Stimulated activated naive CD8-positive, alpha-beta T cell treated with anti-CD3 and anti-CD28 coated beads, Interleukin-15, Interleukin-2, amounts not matched to agents 100 ng/mL and 50 ng/mL, for 24 hours (primary cell): ENCODE measurements around the gene PDE4D.

Experiments
- H3K27ac Mint-ChIP-seq: one replicate; pipeline ENCODE4 v1.8.0; 2021; ENCODE audit warnings: mild to moderate bottlenecking, mixed read lengths
- H3K27me3 Mint-ChIP-seq: one replicate; pipeline ENCODE4 v1.8.0; 2021; ENCODE audit warnings: mixed read lengths
- H3K36me3 Mint-ChIP-seq: one replicate; pipeline ENCODE4 v1.8.0; 2021; ENCODE audit warnings: low read depth, mixed read lengths
- H3K4me1 Mint-ChIP-seq: one replicate; pipeline ENCODE4 v1.8.0; 2021; ENCODE audit warnings: low read depth, mixed read lengths
- H3K4me3 Mint-ChIP-seq: one replicate; pipeline ENCODE4 v1.8.0; 2021; ENCODE audit warnings: mild to moderate bottlenecking, mixed read lengths
- H3K9me3 Mint-ChIP-seq: one replicate; pipeline ENCODE4 v1.8.0; 2021; ENCODE audit warnings: mixed read lengths

The PDE4D gene

DNA sequence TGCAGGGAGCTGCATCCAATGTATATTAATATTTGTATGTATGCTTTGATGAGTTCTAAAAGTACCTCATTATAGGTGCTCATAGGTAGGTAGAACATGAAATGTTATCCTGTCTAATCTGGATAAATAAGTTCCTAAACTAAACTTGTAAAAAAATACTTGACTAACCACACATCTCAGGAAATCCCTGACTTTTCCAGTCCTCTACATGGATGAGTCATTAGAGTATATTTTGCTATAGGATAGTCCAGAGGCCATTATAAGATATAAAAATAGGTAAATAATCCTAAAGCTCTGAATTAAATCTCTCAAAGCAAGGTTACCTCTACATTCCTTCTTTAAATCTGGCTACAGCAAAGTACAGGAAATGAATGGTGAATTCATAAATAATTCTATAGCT is 906.3 kb downstream of the PDE4D start:
- H3K4me1 Mint-ChIP-seq: no peaks in the 10 kb centered on the region
- H3K27ac Mint-ChIP-seq: no peak overlapping the region
- peaks cover 64% of the 10 kb centered on the region for H3K36me3 Mint-ChIP-seq
- H3K4me3 Mint-ChIP-seq: no peak overlapping the region
- H3K27me3 Mint-ChIP-seq: no peaks in the 10 kb centered on the region
- H3K9me3 Mint-ChIP-seq: no peaks in the 10 kb centered on the region

DNA sequence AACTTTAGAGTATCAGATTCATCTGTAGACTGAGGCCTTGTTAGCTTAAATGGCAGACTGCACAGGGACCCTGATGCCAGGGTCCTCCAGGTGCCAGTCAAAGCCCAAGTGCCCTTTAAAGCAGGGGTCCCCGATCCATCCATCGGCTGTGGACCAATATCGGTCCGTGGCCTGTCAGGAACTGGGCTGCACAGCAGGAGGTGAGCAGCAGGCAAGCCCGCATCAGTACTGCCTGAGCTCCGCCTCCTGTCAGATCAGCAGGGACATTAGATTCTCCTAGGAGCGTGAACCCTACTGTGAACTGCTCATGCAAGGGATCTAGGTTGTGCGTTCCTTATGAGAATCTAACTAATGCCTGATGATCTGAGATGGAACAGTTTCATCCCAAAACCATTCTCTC is 907.2 kb downstream of the PDE4D start:
- peaks cover 63% of the 10 kb centered on the region for H3K36me3 Mint-ChIP-seq
- H3K9me3 Mint-ChIP-seq: no peaks in the 10 kb centered on the region
- H3K27me3 Mint-ChIP-seq: no peaks in the 10 kb centered on the region
- no peak overlapping the region for H3K27ac Mint-ChIP-seq
- no peaks in the 10 kb centered on the region for H3K4me1 Mint-ChIP-seq
- H3K4me3 Mint-ChIP-seq: no peak overlapping the region

DNA sequence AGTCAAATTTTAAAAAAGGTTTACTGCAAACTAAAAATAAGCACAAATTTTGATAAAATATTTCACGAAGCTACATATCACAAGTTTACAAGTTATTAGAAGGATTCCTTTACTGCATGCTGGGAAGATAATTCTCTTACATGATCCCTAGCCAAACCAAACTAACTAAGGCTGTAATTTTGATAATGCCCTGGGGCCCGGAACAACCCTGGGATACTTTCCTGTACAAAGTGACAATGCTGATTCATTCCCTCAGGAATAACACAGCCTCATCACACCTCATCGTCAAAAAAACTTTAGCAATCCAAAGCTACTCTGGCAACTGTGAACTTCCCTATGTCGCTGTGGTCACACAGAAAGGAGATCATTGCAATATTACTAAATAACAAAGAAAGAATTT is 907.8 kb downstream of the PDE4D start:
- Mint-ChIP-seq H3K4me3 (no peak overlapping the region), H3K9me3 (no peaks in the 10 kb centered on the region), H3K36me3 (peaks cover 60% of the 10 kb centered on the region), H3K4me1 (no peaks in the 10 kb centered on the region), H3K27me3 (no peaks in the 10 kb centered on the region), H3K27ac (no peak overlapping the region)

DNA sequence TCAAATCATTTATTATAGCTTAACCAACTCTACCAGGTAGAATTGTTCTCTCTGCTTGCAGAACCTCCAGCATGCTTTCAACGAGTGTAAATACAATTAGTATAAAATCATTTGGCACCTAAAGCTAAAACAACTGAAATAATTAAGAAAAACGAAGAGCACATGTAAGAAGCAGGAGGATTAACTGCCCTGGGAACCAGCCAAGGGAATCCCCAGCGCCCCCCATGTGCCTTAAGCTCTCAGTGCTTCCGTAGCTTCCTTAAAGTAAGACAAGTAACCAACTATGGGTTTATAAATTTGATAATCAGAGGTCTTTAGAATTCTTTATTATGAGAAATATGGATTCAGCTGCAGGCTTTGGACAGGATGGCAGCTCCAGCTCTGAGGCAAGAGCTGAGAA is 908.2 kb downstream of the PDE4D start:
- Mint-ChIP-seq H3K4me3 (no peak overlapping the region), H3K36me3 (peaks cover 56% of the 10 kb centered on the region), H3K9me3 (no peaks in the 10 kb centered on the region), H3K27me3 (no peaks in the 10 kb centered on the region), H3K27ac (no peak overlapping the region), H3K4me1 (no peaks in the 10 kb centered on the region)

DNA sequence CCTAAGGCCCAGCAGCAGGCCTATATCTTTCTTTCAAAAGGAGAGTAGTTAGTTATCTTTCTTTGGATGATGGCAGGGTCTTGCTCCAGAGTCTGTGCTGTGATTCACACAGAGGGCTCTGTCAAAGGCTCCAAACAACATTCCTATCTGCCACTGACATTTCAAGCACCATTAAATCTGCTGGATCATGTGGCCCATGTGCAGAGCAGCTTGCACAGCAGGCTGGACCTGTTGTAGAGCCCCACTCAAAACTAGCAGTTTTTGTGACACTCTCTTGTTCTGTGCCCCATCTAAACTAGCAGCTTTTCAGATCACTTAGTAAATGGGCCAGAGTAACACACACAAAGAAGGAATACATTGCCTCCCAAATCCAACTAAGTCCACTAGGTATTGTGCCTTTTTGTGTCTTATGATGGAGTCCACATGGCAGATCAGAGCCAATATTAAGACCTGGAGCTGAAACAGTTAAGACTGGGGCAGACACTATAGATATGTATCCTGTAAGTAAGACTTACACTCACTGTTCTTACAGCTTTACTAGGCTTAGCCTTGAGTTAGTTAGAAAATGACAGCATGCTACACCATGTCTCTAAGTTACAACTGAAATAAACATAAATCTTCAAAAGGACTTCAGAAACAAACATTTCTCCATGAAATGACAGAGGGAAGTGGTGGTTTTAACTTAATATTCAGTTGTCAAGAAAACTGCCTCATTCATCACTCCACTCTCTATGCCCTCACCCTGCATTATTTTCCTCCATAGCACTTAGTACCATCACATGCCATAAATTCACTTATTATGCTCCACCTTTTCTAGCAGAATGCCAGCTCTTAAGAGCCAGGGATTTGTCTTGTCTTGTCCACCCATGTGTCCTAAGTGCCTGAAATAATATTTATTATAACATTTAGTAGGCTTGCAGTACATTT is 909.7 kb downstream of the PDE4D start:
- Mint-ChIP-seq H3K4me1 (no peaks in the 10 kb centered on the region), H3K9me3 (no peaks in the 10 kb centered on the region), H3K4me3 (no peak overlapping the region), H3K27ac (no peak overlapping the region), H3K27me3 (no peaks in the 10 kb centered on the region), H3K36me3 (peaks cover 60% of the 10 kb centered on the region)

DNA sequence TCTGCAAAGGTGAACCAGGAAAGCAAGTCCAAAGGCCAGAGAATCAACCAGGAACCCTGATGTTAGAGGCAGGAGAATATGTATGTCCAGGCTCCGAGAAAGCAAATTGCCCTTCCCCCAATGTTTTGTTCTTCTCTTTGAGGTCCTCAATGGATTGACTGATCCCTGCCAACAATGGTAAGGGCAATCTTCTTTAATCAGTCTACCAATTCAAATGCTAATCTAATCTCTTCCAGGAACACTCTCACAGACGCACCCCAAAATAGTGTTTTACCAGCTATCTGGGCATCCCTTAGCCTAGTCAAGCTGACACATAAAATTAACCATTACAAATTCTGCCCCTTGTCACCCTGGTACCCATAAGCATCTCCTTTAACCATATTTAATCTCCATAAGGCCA is 912.6 kb downstream of the PDE4D start:
- Mint-ChIP-seq H3K27ac (no peak overlapping the region), H3K27me3 (no peaks in the 10 kb centered on the region), H3K9me3 (no peaks in the 10 kb centered on the region), H3K36me3 (peaks cover 61% of the 10 kb centered on the region), H3K4me1 (no peaks in the 10 kb centered on the region), H3K4me3 (no peak overlapping the region)

DNA sequence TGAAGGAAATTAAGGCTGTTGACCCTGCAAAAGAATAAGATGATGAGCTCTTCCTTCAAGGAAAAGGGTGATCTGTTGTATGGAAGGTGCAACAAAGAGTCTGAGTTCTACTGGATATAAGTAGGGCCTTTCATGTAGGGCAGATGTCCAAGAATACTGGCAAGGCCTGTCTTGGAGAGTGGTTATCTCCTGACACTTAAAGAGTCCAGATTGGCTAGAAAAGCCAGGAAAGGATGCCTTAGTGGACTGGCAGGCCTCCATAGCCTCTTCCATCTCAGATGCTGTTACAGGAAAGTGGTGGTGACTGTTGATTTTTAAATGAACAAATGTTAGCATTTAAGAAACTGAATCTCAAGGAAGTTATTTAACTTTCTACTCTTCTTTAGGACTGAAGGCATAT is 914.4 kb downstream of the PDE4D start:
- no peak overlapping the region for H3K27ac Mint-ChIP-seq
- no peaks in the 10 kb centered on the region for H3K27me3 Mint-ChIP-seq
- H3K4me3 Mint-ChIP-seq: no peak overlapping the region

DNA sequence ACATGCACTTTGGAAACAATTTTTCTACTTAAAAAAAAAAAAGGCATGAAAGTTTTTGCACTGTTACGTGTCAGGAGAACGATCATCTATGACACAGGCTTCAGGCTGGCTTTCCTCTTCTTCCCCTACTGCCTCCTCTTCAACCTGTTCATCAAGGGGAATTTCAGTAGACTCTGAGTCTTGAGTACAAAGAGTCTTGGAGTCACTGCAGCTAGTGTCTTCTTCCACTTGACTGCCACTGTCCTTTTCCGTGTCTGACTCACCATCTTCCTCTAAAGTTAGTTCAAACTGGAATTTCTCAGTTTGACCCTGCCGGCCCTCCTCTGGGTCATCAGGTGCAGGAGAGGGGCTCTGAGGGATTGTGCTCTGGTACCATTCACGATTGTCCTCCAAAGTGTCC is 918.9 kb downstream of the PDE4D start:
- Mint-ChIP-seq H3K4me3 (no peak overlapping the region), H3K36me3 (peaks cover 58% of the 10 kb centered on the region), H3K27me3 (no peaks in the 10 kb centered on the region), H3K9me3 (no peaks in the 10 kb centered on the region), H3K27ac (no peak overlapping the region), H3K4me1 (peaks cover 14% of the 10 kb centered on the region)

More for the DNA sequence above, 914.4 kb downstream of the PDE4D start:
- no peaks in the 10 kb centered on the region for H3K9me3 Mint-ChIP-seq
- peaks cover 67% of the 10 kb centered on the region for H3K36me3 Mint-ChIP-seq
- H3K4me1 Mint-ChIP-seq: no peaks in the 10 kb centered on the region

DNA sequence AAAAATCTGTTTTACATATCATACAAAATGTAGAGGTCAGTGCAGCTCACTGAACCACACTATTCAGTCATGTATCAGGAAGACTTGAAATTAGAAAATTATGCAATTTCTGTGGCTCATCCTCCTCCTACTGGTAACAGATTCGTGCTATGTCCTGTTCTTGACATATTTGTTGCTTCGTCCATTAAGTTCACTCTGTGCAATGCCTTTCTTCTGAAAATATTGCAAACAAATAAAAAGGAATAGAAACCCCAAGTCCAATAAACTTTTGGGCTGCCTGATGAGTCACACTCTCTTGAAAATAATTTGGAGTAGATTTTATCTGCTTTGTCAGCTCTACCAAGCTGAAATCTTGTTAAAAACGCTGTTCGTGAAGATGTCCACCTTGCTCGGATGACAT is 919.4 kb downstream of the PDE4D start:
- Mint-ChIP-seq H3K36me3 (peaks cover 53% of the 10 kb centered on the region), H3K4me1 (peaks cover 14% of the 10 kb centered on the region), H3K27me3 (no peaks in the 10 kb centered on the region), H3K27ac (no peak overlapping the region), H3K9me3 (no peaks in the 10 kb centered on the region), H3K4me3 (no peak overlapping the region)

DNA sequence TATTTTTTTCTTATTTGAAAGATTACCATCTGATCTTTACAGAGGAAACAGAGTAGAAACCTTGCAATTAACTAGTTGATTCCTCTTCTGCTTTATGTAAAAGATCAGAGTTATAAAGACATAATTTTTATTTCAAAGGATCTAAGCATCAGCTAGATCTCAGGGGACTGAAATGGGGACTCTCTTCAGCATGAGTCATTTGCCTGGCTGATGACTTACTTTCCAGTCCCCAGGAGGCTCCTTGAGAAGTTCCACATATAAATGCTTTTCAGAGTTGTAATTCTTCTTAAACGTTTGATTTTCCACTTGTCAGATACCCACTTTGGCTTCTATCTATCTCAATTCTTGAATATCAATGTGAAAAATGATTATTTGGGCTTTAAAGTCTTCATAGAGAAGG is 921.2 kb downstream of the PDE4D start:
- Mint-ChIP-seq H3K27me3 (no peaks in the 10 kb centered on the region), H3K4me1 (peaks cover 14% of the 10 kb centered on the region), H3K4me3 (no peak overlapping the region), H3K36me3 (peaks cover 46% of the 10 kb centered on the region), H3K9me3 (no peaks in the 10 kb centered on the region), H3K27ac (no peak overlapping the region)

DNA sequence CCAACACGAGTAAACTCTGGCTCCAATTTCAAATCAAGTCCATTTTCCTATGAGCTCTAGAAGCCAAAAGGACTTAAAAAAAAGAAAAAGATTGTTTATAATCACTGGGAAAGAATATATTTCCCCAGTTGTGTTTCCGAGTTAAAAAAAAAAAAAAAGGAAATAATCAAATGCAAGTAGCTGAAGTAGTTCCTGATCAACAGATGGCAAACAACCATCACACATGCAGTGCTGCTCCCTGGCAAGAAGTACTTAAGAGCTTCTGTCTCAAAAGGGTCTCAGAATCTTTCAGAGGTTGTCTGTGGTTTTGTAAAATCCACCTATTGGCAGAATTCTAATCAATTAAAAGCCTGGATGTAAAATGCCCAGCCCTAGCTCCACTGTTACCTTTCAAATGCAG is 922.8 kb downstream of the PDE4D start:
- H3K36me3 Mint-ChIP-seq: peaks cover 32% of the 10 kb centered on the region
- H3K27ac Mint-ChIP-seq: no peak overlapping the region
- no peak overlapping the region for H3K4me3 Mint-ChIP-seq

DNA sequence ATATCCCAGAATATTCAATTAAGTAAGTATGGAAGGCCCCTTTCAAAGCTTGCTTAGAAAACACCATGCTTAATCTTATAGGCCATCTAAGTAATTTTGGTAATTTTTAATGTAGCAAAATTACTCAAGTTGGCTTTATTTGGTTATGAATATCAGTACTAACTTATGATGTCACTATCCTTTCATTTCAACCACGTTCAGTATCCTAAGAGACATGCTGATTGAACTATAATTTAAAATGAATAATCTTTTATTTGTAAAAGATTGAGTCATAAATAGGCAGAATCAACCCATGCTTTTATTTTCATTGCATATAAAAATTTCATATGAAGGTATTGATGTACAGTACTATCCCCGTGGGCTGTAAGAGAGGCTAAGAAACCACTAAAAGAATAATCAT is 923.7 kb downstream of the PDE4D start:
- H3K27ac Mint-ChIP-seq: no peak overlapping the region
- peaks cover 14% of the 10 kb centered on the region for H3K4me1 Mint-ChIP-seq
- H3K27me3 Mint-ChIP-seq: no peaks in the 10 kb centered on the region
- H3K9me3 Mint-ChIP-seq: no peaks in the 10 kb centered on the region
- no peak overlapping the region for H3K4me3 Mint-ChIP-seq
- peaks cover 24% of the 10 kb centered on the region for H3K36me3 Mint-ChIP-seq

More for the DNA sequence above, 922.8 kb downstream of the PDE4D start:
- Mint-ChIP-seq H3K27me3 (no peaks in the 10 kb centered on the region), H3K9me3 (no peaks in the 10 kb centered on the region), H3K4me1 (peaks cover 14% of the 10 kb centered on the region)

DNA sequence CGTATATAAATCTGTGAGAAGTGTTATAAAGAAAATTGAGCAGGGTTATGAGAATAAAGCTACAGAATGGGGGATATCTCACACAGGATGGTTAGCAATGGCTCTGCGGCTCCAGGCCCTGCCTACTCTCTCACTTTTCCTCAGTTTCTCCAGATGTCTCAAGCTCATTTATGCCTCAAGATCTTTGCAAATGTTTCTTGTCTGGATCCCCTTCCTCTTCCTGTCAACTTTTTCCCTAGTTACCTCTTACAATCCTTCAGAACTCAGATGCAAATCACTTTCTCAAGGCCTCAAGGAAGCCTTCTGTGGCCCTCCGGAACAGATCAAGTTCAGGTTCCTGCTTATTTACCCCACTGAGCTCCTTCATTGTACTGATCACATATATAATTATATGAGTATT is 924.3 kb downstream of the PDE4D start:
- Mint-ChIP-seq H3K27me3 (no peaks in the 10 kb centered on the region), H3K4me3 (no peak overlapping the region), H3K9me3 (no peaks in the 10 kb centered on the region), H3K27ac (no peak overlapping the region), H3K36me3 (peaks cover 19% of the 10 kb centered on the region), H3K4me1 (peaks cover 14% of the 10 kb centered on the region)

DNA sequence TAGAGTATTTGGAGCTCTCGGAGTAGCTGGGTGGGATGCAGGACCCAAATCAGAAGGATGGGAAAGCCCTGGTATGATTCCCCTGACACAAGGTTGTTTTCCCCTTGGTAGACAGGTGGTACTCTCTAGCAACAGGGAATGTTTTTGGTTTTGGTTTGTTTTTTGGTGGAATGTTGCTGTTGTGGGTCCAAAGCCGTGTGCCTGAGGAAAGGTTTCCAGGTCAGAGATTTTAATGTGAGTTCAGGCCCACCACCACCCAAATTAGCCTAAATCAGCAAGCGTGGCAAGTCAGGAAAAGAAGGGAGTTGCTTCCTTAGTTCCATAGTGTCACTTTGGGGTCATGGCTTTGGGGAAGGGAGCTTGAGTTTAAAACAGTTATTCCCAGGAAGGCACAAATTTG is 925.2 kb downstream of the PDE4D start:
- peaks cover 10% of the 10 kb centered on the region for H3K36me3 Mint-ChIP-seq
- no peaks in the 10 kb centered on the region for H3K27me3 Mint-ChIP-seq
- no peak overlapping the region for H3K4me3 Mint-ChIP-seq
- peaks cover 14% of the 10 kb centered on the region for H3K4me1 Mint-ChIP-seq
- H3K27ac Mint-ChIP-seq: no peak overlapping the region
- H3K9me3 Mint-ChIP-seq: no peaks in the 10 kb centered on the region

DNA sequence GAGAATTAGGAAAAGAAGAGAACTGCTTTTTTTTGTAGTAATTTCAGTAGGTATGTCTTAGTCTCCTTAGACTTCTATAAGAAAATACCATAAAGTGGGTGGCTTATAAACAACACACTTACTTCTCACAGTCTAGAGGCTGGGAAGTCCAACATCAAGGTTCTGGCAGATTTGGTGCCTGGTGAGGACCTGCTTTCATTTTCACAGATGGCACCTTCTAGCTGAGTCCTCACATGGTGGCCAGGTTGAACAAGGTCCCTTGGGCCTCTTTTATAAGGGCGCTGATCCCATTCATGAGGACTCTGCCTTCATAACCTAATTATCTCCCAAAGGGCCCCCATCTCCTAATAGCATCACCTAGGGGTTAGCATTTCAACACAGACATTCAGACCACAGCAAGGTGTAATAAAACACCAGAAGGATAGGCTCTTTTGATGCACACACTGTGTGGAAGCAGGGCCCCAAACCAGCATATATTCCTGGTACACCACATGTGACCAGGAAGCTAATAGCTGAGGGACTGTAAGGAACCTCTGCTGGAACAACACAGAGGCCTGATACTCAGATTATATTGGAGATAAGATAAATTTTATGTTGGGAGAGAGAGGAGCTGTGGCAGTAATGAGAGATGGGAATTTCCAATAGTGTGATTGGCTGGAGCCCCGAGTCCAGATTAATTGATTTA is 925.8 kb downstream of the PDE4D start:
- Mint-ChIP-seq H3K4me3 (no peak overlapping the region), H3K4me1 (peaks cover 11% of the 10 kb centered on the region), H3K36me3 (peaks cover 4% of the 10 kb centered on the region), H3K27ac (no peak overlapping the region), H3K27me3 (no peaks in the 10 kb centered on the region), H3K9me3 (no peaks in the 10 kb centered on the region)
